ENCODE data around the gene NCK2.
A peak's percentile ranks its signal among the peaks of the same experiment; 100 is the strongest.

NCK2 gene

DNA sequence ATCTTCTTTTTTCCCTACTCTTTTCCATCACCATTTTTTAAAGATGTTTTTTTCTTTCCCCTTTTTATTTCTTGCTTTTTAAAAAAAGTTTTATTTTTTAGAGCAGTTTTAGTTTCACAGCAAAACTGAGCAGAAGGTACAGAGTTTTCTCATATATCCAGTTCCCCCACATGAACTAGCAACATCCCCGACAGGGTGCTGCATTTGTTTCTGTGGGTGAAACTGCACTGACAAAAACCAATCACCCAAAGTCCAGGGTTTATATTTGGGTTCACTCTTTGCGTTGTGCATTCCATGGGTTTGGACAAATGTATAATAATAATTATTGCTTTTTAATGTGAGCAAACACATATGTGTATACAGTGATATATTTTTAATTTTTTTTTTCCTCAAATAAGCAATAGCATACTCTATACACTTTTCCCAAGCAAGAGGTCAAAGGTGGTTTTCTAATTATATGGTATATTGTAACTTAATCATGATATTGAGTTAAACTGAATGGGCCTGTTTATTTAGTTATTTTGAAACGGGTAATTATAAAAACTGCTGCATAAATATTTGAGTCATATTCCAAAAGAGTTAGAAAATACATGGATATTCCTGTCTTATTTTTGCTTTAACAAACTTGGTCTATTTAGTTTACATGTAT, 50.3 kb downstream of the NCK2 start:
- H3K27me3 ChIP-seq (replicated peaks in 2 of 5; ENCODE audit: control insufficient read depth in 4 of 5, insufficient read depth in 5 of 5, low read length in 4 of 5), result no peaks in the 10 kb centered on the region
- no peak for DNase-seq
- H3K9me3 ChIP-seq (ENCODE audit: control extremely low read depth in 1 of 5, control insufficient read depth in 4 of 5, insufficient read depth in 2 of 5, low read depth in 1 of 5, low read length in 4 of 5), result no peaks in the 10 kb centered on the region
- CTCF ChIA-PET, result no interaction called here
- POLR2A ChIA-PET, result no interaction called here
- peak overlapping the region in 5 of 7 experiments; percentile 27 to 65 (median 52) for H3K4me3 ChIP-seq (ENCODE audit: control insufficient read depth in 1 of 7, extremely low read depth in 1 of 7, insufficient read depth in 4 of 7, low read depth in 2 of 7, low read length in 6 of 7)
- H3K4me1 ChIP-seq (ENCODE audit: control extremely low read depth in 1 of 4, control insufficient read depth in 4 of 4, insufficient read depth in 4 of 4, low read length in 3 of 4), result peaks cover 63 to 91% (median 80%) of the 10 kb centered on the region in 4 experiments
- no CpG with 5 or more reads among the region's 3 CpGs for WGBS (ENCODE audit: insufficient coverage)
- no peaks in the 10 kb centered on the region for H3K36me3 ChIP-seq (ENCODE audit: control insufficient read depth in 4 of 4, insufficient read depth in 4 of 4, low read length in 3 of 4)
- H3K27ac ChIP-seq (ENCODE audit: insufficient read depth in 1 of 2, low read depth in 1 of 2, low read length in 2 of 2, poor library complexity in 1 of 2, severe bottlenecking in 2 of 2), result peak overlapping the region in 1 of 2 experiments; percentile 73

DNA sequence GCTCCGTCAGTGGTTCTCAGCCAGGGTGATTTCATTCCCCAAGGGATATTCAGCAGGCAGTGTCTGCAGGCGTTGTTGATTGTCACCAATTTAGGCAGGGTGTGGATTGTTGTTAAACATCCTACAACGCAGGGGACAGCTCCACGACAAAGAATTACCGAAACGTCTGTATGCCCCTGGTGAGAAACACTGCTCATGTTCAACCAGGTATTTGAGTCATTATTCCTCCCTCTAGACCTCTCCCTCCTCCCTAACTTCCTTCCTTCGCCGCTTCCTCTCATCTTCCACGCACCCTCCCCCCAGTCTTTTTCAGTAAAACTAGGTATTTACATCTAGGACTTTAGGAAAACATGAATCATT, 50.8 kb downstream of the NCK2 start:
- 5% methylated on average over 6 of the region's 9 CpGs for WGBS (ENCODE audit: insufficient coverage)
- Histone ChIP-seq H3K4me1 (ENCODE audit: control extremely low read depth in 1 of 4, control insufficient read depth in 4 of 4, insufficient read depth in 4 of 4, low read length in 3 of 4) (peaks cover 65 to 91% (median 80%) of the 10 kb centered on the region in 4 experiments), H3K27me3 (replicated peaks in 2 of 5; ENCODE audit: control insufficient read depth in 4 of 5, insufficient read depth in 5 of 5, low read length in 4 of 5) (no peaks in the 10 kb centered on the region), H3K4me3 (ENCODE audit: control insufficient read depth in 1 of 7, extremely low read depth in 1 of 7, insufficient read depth in 4 of 7, low read depth in 2 of 7, low read length in 6 of 7) (peak overlapping the region in 6 of 7 experiments; percentile 27 to 65 (median 52)), H3K36me3 (ENCODE audit: control insufficient read depth in 4 of 4, insufficient read depth in 4 of 4, low read length in 3 of 4) (no peaks in the 10 kb centered on the region), H3K9me3 (ENCODE audit: control extremely low read depth in 1 of 5, control insufficient read depth in 4 of 5, insufficient read depth in 2 of 5, low read depth in 1 of 5, low read length in 4 of 5) (no peaks in the 10 kb centered on the region), H3K27ac (ENCODE audit: insufficient read depth in 1 of 2, low read depth in 1 of 2, low read length in 2 of 2, poor library complexity in 1 of 2, severe bottlenecking in 2 of 2) (peak overlapping the region in 1 of 2 experiments; percentile 73)
- ChIA-PET POLR2A (no interaction called here), CTCF (no interaction called here)
- peak in 2 of 3 donors; percentile 16 to 29 for DNase-seq

DNA sequence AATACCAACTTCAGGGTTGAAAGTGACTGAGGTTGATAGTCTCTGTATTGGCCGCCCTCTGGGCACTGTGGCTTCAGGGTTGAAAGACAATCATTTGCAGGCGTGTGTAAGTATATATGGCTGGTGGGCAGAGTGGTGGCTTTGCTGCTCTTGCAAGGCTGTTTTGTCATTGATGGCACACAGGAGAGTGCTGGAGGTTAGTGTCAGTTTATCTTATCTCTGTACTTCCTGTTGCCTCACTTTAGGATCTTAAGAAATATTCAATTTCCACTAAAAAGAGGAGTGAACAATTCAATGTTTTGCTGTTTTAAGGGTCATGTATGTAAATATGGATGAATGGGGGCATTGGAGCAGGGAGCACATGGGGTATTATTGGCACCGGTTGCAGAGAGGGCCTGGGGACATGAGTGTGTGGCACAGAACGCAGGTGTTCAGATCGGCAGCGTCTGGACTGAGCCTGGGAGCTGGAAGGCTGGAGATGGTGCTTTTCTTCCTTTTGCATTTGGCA, 51.5 kb downstream of the NCK2 start:
- no peaks in the 10 kb centered on the region for H3K36me3 ChIP-seq (ENCODE audit: control insufficient read depth in 4 of 4, insufficient read depth in 4 of 4, low read length in 3 of 4)
- peak overlapping the region; percentile 19 to 73 for H3K27ac ChIP-seq (ENCODE audit: insufficient read depth in 1 of 2, low read depth in 1 of 2, low read length in 2 of 2, poor library complexity in 1 of 2, severe bottlenecking in 2 of 2)
- WGBS (ENCODE audit: insufficient coverage), result 72% methylated on average over 4 of the region's 6 CpGs
- DNase-seq, result peak in 2 of 3 donors; percentile 33 to 48
- POLR2A ChIA-PET, result no interaction called here
- H3K9me3 ChIP-seq (ENCODE audit: control extremely low read depth in 1 of 5, control insufficient read depth in 4 of 5, insufficient read depth in 2 of 5, low read depth in 1 of 5, low read length in 4 of 5), result no peaks in the 10 kb centered on the region
- H3K27me3 ChIP-seq (replicated peaks in 2 of 5; ENCODE audit: control insufficient read depth in 4 of 5, insufficient read depth in 5 of 5, low read length in 4 of 5), result no peaks in the 10 kb centered on the region
- peaks cover 62 to 91% (median 80%) of the 10 kb centered on the region in 4 experiments for H3K4me1 ChIP-seq (ENCODE audit: control extremely low read depth in 1 of 4, control insufficient read depth in 4 of 4, insufficient read depth in 4 of 4, low read length in 3 of 4)
- CTCF ChIA-PET, result no interaction called here
- peak overlapping the region in 5 of 7 experiments; percentile 27 to 65 (median 52) for H3K4me3 ChIP-seq (ENCODE audit: control insufficient read depth in 1 of 7, extremely low read depth in 1 of 7, insufficient read depth in 4 of 7, low read depth in 2 of 7, low read length in 6 of 7)

DNA sequence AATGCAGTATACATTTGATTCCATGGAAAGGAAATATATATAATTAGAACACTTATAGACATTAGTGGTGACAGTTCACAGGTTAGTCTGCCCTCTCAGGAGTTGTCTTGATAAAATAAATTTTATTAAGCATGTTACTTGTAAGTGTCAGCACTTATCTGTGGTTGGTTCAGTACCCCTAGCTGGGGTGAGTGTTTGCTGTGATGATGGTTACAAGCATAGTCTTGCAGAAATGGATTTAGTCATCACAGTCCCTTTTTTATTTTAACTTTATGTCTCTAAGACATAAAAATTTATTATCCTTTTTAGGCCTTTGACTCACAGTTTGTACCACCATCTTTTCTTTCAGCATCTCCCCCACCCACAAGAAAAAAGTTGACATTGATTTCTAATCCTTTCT, 52.1 kb downstream of the NCK2 start:
- Histone ChIP-seq H3K9me3 (ENCODE audit: control extremely low read depth in 1 of 5, control insufficient read depth in 4 of 5, insufficient read depth in 2 of 5, low read depth in 1 of 5, low read length in 4 of 5) (no peaks in the 10 kb centered on the region), H3K27ac (ENCODE audit: insufficient read depth in 1 of 2, low read depth in 1 of 2, low read length in 2 of 2, poor library complexity in 1 of 2, severe bottlenecking in 2 of 2) (peak overlapping the region in 1 of 2 experiments; percentile 73), H3K36me3 (ENCODE audit: control insufficient read depth in 4 of 4, insufficient read depth in 4 of 4, low read length in 3 of 4) (peaks cover 0 to 3% (median 0%) of the 10 kb centered on the region in 4 experiments), H3K27me3 (replicated peaks in 2 of 5; ENCODE audit: control insufficient read depth in 4 of 5, insufficient read depth in 5 of 5, low read length in 4 of 5) (no peaks in the 10 kb centered on the region), H3K4me1 (ENCODE audit: control extremely low read depth in 1 of 4, control insufficient read depth in 4 of 4, insufficient read depth in 4 of 4, low read length in 3 of 4) (peaks cover 66 to 91% (median 82%) of the 10 kb centered on the region in 4 experiments), H3K4me3 (ENCODE audit: control insufficient read depth in 1 of 7, extremely low read depth in 1 of 7, insufficient read depth in 4 of 7, low read depth in 2 of 7, low read length in 6 of 7) (peak overlapping the region in 4 of 7 experiments; percentile 15 to 58 (median 30))
- POLR2A ChIA-PET, result no interaction called here
- CTCF ChIA-PET, result no interaction called here
- peak in 2 of 3 donors; percentile 62 to 74 for DNase-seq

DNA sequence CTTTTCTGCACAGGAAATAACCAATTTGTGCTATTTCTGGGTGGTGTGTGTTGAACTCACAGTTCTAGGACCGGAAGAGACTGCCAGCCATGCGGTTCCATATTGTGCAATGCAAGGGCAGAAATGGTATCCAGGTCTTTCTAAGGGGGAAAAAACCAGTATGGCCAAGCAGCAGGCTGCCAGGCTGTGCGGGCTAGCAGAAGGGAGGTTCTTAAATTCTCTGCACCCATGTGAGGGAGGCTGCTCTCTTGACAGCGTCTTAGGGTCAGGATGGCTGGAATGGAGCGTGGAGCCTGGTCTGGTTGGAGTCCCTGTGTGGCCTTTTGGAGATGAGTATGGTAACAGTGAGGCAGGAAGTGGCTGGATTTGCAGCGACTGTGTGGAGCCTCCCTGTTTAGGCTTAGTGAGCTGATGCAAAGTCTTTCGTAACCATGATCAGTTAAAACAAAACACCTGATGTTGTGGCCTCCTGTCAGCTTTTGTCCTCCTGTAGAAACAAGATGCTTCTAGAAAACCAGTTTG, 52.6 kb downstream of the NCK2 start:
- CTCF ChIA-PET, result interaction anchor here (1.4 to 5.0 kb wide), 3 partner anchors 9 to 305 kb away, joined by 3 to 32 read pairs (median 3); no protein-coding TSS in a partner anchor
- peak in 2 of 3 donors; percentile 78 to 82 for DNase-seq

DNA sequence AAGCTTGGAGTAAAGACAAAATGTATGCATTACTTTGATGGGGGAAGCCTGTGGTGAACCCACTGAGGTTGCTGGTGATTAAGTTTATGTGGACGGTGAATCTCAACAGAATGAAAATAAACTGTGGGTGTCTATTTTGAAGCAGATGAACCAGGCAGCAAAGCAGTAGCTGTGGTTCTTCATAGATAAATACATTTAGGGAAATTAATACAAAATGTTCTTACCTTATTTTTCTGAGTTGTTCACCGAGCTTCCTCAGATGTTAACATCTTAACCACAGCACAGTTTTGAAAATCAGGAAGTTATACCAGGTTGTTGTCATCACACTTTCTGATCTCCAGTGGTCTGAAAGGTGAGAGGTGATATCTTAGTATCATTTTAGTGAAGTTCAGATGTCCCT, 53.9 kb downstream of the NCK2 start:
- ChIA-PET POLR2A (interaction anchor here (0.7 to 1.4 kb wide), 4 partner anchors 11 to 60 kb away, joined by 3 to 7 read pairs (median 4); no protein-coding TSS in a partner anchor), CTCF (interaction anchor here (0.7 to 5.0 kb wide), 5 partner anchors 10 to 304 kb away, joined by 3 to 32 read pairs (median 3); no protein-coding TSS in a partner anchor)
- Histone ChIP-seq H3K9me3 (ENCODE audit: control extremely low read depth in 1 of 5, control insufficient read depth in 4 of 5, insufficient read depth in 2 of 5, low read depth in 1 of 5, low read length in 4 of 5) (no peaks in the 10 kb centered on the region), H3K36me3 (ENCODE audit: control insufficient read depth in 4 of 4, insufficient read depth in 4 of 4, low read length in 3 of 4) (peaks cover 0 to 11% (median 0%) of the 10 kb centered on the region in 4 experiments), H3K4me3 (ENCODE audit: control insufficient read depth in 1 of 7, extremely low read depth in 1 of 7, insufficient read depth in 4 of 7, low read depth in 2 of 7, low read length in 6 of 7) (peak overlapping the region in 2 of 7 experiments; percentile 7 to 15), H3K27me3 (replicated peaks in 2 of 5; ENCODE audit: control insufficient read depth in 4 of 5, insufficient read depth in 5 of 5, low read length in 4 of 5) (no peaks in the 10 kb centered on the region), H3K27ac (ENCODE audit: insufficient read depth in 1 of 2, low read depth in 1 of 2, low read length in 2 of 2, poor library complexity in 1 of 2, severe bottlenecking in 2 of 2) (peak overlapping the region; percentile 56 to 73), H3K4me1 (ENCODE audit: control extremely low read depth in 1 of 4, control insufficient read depth in 4 of 4, insufficient read depth in 4 of 4, low read length in 3 of 4) (peaks cover 65 to 92% (median 81%) of the 10 kb centered on the region in 4 experiments)
- peak; percentile 44 to 88 (median 76) for DNase-seq
- WGBS (ENCODE audit: insufficient coverage), result no CpG with 5 or more reads among the region's 2 CpGs

More for the DNA sequence above, 52.6 kb downstream of the NCK2 start:
- POLR2A ChIA-PET, result interaction anchor here (1.4 kb wide), 1 partner anchor 12 kb away, joined by 7 read pairs; no protein-coding TSS in a partner anchor
- H3K36me3 ChIP-seq (ENCODE audit: control insufficient read depth in 4 of 4, insufficient read depth in 4 of 4, low read length in 3 of 4), result peaks cover 0 to 7% (median 0%) of the 10 kb centered on the region in 4 experiments
- H3K27me3 ChIP-seq (replicated peaks in 2 of 5; ENCODE audit: control insufficient read depth in 4 of 5, insufficient read depth in 5 of 5, low read length in 4 of 5), result no peaks in the 10 kb centered on the region
- H3K4me1 ChIP-seq (ENCODE audit: control extremely low read depth in 1 of 4, control insufficient read depth in 4 of 4, insufficient read depth in 4 of 4, low read length in 3 of 4), result peaks cover 67 to 93% (median 84%) of the 10 kb centered on the region in 4 experiments
- 14% methylated on average over 6 of the region's 7 CpGs for WGBS (ENCODE audit: insufficient coverage)
- no peaks in the 10 kb centered on the region for H3K9me3 ChIP-seq (ENCODE audit: control extremely low read depth in 1 of 5, control insufficient read depth in 4 of 5, insufficient read depth in 2 of 5, low read depth in 1 of 5, low read length in 4 of 5)
- peak overlapping the region in 5 of 7 experiments; percentile 15 to 58 (median 37) for H3K4me3 ChIP-seq (ENCODE audit: control insufficient read depth in 1 of 7, extremely low read depth in 1 of 7, insufficient read depth in 4 of 7, low read depth in 2 of 7, low read length in 6 of 7)
- peak overlapping the region; percentile 56 to 73 for H3K27ac ChIP-seq (ENCODE audit: insufficient read depth in 1 of 2, low read depth in 1 of 2, low read length in 2 of 2, poor library complexity in 1 of 2, severe bottlenecking in 2 of 2)

Data from common myeloid progenitor, CD34-positive (primary cell).